ENCODE data around the gene AGBL3.

AGBL3 gene

GRCh38 chr7:135156290-135156689 lies 170.0 kb downstream of the AGBL3 start:
- ChIA-PET CTCF (no interaction called here), POLR2A (ENCODE audit: low non-redundant PET) (no interaction called here)
- no peak for DNase-seq (ENCODE audit: low spot score)
- no peak overlapping the region for H3K27ac ChIP-seq
- TF ChIP-seq CTCF (conservative IDR thresholded peaks at IDR 0.05; ENCODE audit: low read depth), result no peak

- DNase-seq (ENCODE audit: low spot score), result no peak
- TF ChIP-seq CTCF (conservative IDR thresholded peaks at IDR 0.05; ENCODE audit: low read depth), result no peak
- POLR2A ChIA-PET (ENCODE audit: low non-redundant PET), result no interaction called here
- CTCF ChIA-PET, result no interaction called here
- H3K27ac ChIP-seq, result no peak overlapping the region
These were observed 171.9 kb downstream of the AGBL3 start for GRCh38 chr7:135158141-135158655.

- ChIA-PET POLR2A (ENCODE audit: low non-redundant PET) (no interaction called here), CTCF (no interaction called here)
- no peak for DNase-seq (ENCODE audit: low spot score)
- no peak for TF ChIP-seq CTCF (conservative IDR thresholded peaks at IDR 0.05; ENCODE audit: low read depth)
- H3K27ac ChIP-seq, result no peak overlapping the region
These were observed 172.6 kb downstream of the AGBL3 start for GRCh38 chr7:135158874-135159273.

- no peak for DNase-seq (ENCODE audit: low spot score)
- no peak for TF ChIP-seq CTCF (conservative IDR thresholded peaks at IDR 0.05; ENCODE audit: low read depth)
- CTCF ChIA-PET, result no interaction called here
- H3K27ac ChIP-seq, result no peak overlapping the region
- POLR2A ChIA-PET (ENCODE audit: low non-redundant PET), result no interaction called here
These were observed 173.2 kb downstream of the AGBL3 start for GRCh38 chr7:135159359-135160085.

- ChIA-PET CTCF (interaction anchor here (0.6 kb wide), 1 partner anchor 197 kb away, joined by 5 read pairs; no protein-coding TSS in a partner anchor), POLR2A (ENCODE audit: low non-redundant PET) (no interaction called here)
- TF ChIP-seq CTCF (conservative IDR thresholded peaks at IDR 0.05; ENCODE audit: low read depth), result no peak
- no peak for DNase-seq (ENCODE audit: low spot score)
- no peak overlapping the region for H3K27ac ChIP-seq
These were observed 174.0 kb downstream of the AGBL3 start for GRCh38 chr7:135160098-135160857.

GRCh38 chr7:135160858-135161653 lies 174.7 kb downstream of the AGBL3 start:
- POLR2A ChIA-PET (ENCODE audit: low non-redundant PET), result no interaction called here
- H3K27ac ChIP-seq, result no peak overlapping the region
- DNase-seq (ENCODE audit: low spot score), result no peak
- no peak for TF ChIP-seq CTCF (conservative IDR thresholded peaks at IDR 0.05; ENCODE audit: low read depth)
- CTCF ChIA-PET, result interaction anchor here (0.6 kb wide), 1 partner anchor 198 kb away, joined by 5 read pairs; no protein-coding TSS in a partner anchor
